Sciatic nerve (tissue), 2 donors: ENCODE measurements around the gene HSP90AB1. TPM values are rescaled to one million over a fixed set of nuclear protein-coding genes. Genes with fewer than 3 reads are reported as not detected.

Experiments
- ATAC-seq: fragments of 200-7000 bp; cut with Tn5 transposase; one replicate; pipeline ENCODE4 v1.9.1; 2020; ENCODE audit warnings: mild to moderate bottlenecking, moderate library complexity
- DNase-seq: peaks from one replicate; pipeline ENCODE4 v3.0.0-alpha.2; 2020; ENCODE audit warnings: low spot score
- intact Hi-C: fragments of 100-400 bp; cut with DNase I; formaldehyde crosslinking; loops from one replicate; pipeline ENCODE4 v1.14.2; 2022
- total RNA-seq: library from RNA; stranded (reverse); fragmentation: NEBNext Ultra II Directional; extraction: Animal tissue kit (Norgen Biotek cat#: 25700); gene quantifications from one replicate; pipeline ENCODE4 v1.2.1, GENCODE V29; 2021
- donor health status: DM: no; HTN: no; CAD: no.
- donor health status: DM: no; HTN: no; CAD: no.

The HSP90AB1 gene
- total RNA-seq, 1 donor from 2014 or later, result 470 TPM

DNA sequence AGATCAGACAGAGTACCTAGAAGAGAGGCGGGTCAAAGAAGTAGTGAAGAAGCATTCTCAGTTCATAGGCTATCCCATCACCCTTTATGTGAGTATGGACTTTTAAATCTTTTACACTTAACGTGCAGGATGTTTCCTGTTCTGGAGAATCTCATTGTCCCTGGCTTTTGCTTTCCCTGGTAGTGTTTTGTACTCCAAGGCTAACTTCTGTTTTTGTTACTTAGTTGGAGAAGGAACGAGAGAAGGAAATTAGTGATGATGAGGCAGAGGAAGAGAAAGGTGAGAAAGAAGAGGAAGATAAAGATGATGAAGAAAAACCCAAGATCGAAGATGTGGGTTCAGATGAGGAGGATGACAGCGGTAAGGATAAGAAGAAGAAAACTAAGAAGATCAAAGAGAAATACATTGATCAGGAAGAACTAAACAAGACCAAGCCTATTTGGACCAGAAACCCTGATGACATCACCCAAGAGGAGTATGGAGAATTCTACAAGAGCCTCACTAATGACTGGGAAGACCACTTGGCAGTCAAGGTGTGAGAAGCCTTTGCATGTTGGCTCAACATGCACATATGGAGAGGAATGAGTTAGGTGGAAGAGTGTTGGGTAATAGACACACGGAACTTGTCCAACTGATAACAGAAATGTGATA lies 3.3 kb downstream of the HSP90AB1 start:
- intact Hi-C loops, result no loop called here
- DNase-seq (no peak), ATAC-seq (no peak)

- ATAC-seq, result no peak
- no peak for DNase-seq
- intact Hi-C loops, result no loop called here
Measured at GRCh38 chr6:44250718-44251123, 3.8 kb downstream of the HSP90AB1 start.

GRCh38 chr6:44251576-44252524 lies 4.9 kb downstream of the HSP90AB1 start:
- ATAC-seq (no peak), DNase-seq (no peak)
- intact Hi-C loops, result no loop called here

DNA sequence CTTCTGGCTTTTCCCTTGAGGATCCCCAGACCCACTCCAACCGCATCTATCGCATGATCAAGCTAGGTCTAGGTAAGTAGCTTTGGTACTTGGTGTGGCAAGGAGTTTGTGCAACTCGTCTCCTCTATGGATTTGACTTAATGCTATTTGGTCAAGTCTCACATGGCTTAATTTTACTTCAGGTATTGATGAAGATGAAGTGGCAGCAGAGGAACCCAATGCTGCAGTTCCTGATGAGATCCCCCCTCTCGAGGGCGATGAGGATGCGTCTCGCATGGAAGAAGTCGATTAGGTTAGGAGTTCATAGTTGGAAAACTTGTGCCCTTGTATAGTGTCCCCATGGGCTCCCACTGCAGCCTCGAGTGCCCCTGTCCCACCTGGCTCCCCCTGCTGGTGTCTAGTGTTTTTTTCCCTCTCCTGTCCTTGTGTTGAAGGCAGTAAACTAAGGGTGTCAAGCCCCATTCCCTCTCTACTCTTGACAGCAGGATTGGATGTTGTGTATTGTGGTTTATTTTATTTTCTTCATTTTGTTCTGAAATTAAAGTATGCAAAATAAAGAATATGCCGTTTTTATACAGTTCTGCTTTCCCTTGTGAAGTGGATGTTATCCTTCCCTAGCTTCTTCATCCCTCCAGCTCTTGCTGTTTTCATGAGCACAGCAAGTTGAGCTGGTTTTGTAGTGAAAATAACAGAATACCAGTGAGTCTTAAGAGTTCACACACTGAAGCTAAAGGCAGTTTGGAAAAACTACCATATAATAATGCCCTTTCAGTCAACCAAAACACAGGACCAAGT lies 6.6 kb downstream of the HSP90AB1 start:
- ATAC-seq (no peak), DNase-seq (peak; percentile 61)
- intact Hi-C loops, result no loop called here

DNA sequence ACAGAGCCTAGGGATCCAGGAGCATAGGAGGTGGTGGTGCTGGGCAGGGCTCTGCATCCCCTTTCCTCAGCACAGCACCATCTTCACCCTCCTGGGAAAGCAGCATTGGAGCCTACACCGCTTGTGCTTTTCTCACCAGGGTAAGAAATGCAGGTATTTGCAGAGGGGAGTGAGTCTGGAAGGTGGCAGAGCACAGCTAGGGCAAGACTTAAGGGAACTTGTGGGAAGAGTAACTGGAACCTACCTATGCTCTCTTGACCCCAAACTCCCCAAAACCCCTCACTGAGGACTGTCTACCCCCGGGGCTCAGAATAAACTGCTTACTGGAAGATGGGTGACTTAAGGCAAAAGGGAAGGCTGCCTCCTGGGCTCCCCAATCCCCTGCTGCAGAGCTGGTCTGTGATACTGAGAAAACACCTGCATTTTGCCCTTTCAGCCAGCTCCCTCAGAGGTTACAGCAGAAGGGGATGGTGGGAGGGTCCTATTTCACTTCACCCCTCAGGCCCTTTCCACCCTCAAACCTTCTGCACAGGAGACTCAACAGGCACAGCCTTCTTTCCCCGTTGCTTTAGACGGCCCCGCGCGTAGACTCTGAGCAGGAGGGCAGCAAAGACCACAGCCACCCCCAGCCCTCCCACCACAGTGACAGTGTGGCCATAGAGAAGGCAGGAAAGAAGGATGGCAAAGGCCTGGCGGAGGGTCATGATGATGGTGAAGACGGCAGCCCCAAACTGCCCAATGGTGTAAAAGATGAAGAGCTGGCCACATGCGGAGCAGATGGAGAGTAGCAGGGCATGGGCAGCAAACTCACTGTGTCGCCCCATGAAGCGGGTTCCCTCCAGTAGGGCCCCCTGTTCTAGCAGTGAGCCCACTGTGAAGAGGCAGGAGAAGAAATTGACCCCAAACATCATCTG lies 7.5 kb downstream of the HSP90AB1 start:
- intact Hi-C loops, result no loop called here
- ATAC-seq (no peak), DNase-seq (no peak)

DNA sequence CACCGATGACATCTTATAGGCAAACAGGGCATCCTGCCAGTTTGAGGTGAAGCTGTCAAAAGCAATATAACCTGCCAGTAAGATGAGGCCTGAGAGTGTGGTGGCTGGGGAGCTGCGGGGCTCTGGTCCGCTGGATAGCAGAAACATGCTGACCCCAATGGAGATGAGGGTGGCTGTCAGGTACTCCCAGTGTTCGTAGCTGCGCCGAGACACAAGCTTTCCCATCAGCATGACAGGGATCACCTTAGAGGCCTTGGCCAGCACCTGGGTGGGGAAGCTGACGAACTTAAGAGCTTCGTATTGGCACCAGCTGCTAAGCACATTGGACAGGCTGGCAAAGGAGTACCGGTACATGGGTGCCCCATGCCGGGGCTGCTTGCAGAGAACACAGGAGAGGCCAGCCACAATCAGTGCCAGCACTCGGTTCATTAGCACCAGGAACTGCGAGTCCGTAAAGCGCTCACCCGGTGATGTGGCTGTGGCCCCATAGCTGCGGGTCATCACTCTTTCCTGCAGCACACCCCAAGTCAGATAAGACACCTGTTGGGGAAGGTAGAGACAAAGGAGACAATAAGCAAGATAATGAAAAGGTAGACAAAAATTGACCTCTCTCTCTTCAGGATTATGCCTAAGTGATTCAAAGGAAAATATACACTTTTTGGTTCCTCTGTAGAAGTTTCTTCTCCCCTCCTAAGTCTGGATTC lies 8.4 kb downstream of the HSP90AB1 start:
- no peak for ATAC-seq
- no peak for DNase-seq
- intact Hi-C loops, result no loop called here

DNA sequence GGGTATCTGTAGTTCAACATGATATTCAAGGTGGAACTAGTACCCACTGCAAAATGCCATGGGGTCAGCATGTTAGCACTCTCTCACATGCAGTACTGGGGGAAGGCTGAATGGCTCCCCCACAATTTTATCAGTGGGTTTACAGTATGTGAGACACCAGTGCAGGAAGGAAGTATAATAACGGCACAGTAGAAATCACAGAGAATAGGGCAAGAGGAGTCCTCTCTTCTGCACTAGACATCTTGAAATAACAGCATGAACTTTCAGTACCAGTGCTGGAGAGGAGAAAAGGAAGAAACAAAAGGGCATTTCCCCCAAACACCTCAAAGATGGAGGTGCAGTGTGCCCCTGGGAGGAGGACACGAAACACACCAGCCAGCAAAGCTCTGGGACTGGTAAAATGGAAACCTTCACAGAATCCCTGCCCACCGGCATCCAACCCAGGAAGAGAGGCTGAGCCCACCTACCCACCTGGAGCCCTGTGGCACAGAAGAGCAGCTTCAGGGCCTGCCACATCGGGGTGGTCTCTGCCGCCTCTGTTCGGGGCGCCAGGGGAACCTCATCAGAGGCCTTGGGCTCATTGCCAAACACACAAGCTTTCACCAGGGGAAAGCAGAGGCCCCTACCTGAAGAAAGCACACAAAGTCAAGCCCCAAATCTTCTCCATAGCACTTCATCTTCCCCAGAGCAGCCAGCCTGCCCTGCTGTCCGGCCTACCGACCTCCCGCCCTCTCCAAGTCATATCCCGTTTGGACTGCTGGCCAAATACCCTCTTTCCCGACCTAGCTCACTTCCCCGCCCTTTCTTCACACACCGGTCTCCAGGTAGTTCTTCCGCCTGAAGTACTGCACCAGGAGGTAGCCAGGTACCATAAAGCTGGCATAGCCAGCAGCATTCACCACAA lies 9.2 kb downstream of the HSP90AB1 start:
- intact Hi-C loops, result no loop called here
- ATAC-seq, result peak; percentile 25
- no peak for DNase-seq

DNA sequence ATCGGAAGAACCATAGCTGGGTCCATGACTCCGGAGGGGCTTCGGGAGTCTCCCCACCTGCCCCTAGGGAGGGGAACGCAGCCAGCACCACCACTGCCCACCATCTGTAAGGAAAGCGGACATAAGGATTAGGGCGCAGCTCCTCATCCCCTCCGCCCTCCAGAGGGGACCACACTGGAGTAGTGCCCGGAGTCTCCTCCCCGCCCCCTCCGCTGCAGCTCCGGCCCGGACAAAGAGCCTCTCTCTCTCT lies 9.8 kb downstream of the HSP90AB1 start:
- no peak for DNase-seq
- ATAC-seq, result no peak
- intact Hi-C loops, result no loop called here

GRCh38 chr6:44257025-44257752 lies 10.3 kb downstream of the HSP90AB1 start, which contains the start of gene SLC35B2:
SLC35B2 (minus strand) TSS chr6:44257528; CDS start chr6:44257410, 118 bp downstream.
- intact Hi-C loops, result no loop called here
- ATAC-seq (peak; percentile 89), DNase-seq (peak; percentile 90)

- ATAC-seq (no peak), DNase-seq (no peak)
- intact Hi-C loops, result no loop called here
Measured at GRCh38 chr6:44257753-44258324, 10.9 kb downstream of the HSP90AB1 start.

- DNase-seq (no peak), ATAC-seq (no peak)
- intact Hi-C loops, result no loop called here
Measured at GRCh38 chr6:44258325-44258863, 11.5 kb downstream of the HSP90AB1 start.

DNA sequence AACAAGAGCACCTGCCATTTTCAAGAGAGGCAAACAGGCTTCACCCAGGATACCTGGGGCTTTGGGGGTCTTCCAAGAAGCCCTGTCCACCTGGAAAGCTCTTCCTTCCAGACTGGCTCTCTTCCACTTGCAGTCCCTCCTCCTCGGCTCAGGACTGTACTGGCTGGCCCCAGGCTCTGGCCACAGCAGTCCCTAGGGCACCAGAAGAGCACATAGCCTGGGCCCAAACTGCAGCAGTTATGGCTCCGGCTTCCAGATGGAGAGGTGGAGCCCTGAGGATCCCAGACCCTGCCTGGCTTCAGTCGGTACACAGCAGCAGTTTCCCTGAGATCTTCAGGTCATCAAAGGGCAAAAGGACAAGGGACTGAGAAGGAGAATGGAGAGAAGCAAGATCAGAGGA lies 12.0 kb downstream of the HSP90AB1 start:
- intact Hi-C loops, result no loop called here
- no peak for ATAC-seq

DNA sequence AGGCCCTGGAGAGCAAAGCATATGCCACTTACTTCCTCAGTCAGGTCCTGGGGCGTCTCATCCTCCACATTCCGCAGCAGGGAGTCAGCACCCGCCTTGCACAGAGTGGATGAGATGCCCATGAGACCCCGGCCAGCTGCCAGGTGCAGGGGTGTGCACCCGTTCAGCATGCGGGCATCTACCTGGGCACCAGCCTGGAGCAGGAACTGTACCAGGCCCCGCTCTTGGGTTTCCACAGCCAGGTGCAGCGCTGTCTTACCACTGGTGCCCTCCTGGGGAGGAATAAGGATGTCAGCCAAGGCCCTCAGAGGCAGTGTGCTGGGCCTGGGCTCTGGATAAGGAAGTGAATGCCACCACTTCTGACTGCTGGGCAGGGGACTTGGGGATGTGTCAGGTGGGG lies 13.1 kb downstream of the HSP90AB1 start:
- no peak for ATAC-seq
- intact Hi-C loops, result no loop called here
- no peak for DNase-seq

More for the DNA sequence above, 12.0 kb downstream of the HSP90AB1 start:
- no peak for DNase-seq

GRCh38 chr6:44260451-44261297 lies 13.8 kb downstream of the HSP90AB1 start:
- intact Hi-C loops, result no loop called here
- no peak for DNase-seq

GRCh38 chr6:44261581-44261980 lies 14.7 kb downstream of the HSP90AB1 start:
- DNase-seq (no peak), ATAC-seq (no peak)
- intact Hi-C loops, result no loop called here

More at GRCh38 chr6:44260451-44261297, 13.8 kb downstream of the HSP90AB1 start:
- no peak for ATAC-seq
